ENCODE data around the gene CRISPLD2.

Gene CRISPLD2

DNA sequence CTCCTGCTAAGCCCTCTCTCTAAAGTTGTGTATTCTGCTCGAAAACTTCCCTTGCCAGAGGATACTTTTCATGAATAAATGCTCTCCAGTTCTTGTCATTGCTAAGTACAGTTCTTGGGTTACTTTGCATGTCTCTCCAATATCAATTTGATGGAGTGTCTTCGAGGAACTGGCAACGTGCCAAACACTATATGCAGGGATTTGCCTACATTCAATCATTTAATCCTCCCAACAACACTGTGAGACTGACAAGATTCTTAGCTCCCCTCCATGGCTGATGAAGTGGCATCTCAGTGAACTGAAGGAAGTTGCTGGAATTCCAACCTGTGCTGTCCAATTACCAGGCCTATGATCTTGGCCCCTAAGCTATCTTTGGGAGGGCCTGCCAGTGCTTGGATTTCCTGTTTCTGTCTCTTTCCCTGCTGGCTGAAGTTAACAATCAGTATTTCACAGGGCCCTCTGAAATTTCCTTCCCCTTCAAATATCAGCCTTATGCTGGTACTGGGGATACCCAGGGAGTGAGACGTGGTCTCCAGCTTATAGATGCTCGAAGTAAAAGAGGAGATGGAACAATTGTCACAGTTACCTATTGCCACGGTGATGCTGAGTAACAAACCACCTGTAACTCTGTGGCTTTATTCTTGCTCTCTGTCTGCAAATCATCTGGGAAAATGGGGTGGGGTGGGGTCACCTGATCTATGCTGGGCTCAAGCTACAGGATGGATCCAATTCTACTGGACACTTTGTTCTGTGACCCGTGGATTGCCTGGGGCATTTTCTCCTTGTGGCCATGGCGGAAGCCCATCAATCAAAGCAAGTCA is 19.4 kb upstream of the CRISPLD2 start:
- Histone ChIP-seq H3K9me3 (no peaks in the 10 kb centered on the region), H3K27me3 (no peaks in the 10 kb centered on the region), H3K4me3 (no peak overlapping the region), H3K4me1 (peaks cover 0 to 6% (median 1%) of the 10 kb centered on the region in 4 donors), H3K36me3 (no peaks in the 10 kb centered on the region), H3K27ac (no peak overlapping the region)
- DNase-seq = no peak
- intact Hi-C loops (cut with DNase I; ENCODE audit: low total_unique reads) = no loop called here
- TF ChIP-seq, protein P1, sequence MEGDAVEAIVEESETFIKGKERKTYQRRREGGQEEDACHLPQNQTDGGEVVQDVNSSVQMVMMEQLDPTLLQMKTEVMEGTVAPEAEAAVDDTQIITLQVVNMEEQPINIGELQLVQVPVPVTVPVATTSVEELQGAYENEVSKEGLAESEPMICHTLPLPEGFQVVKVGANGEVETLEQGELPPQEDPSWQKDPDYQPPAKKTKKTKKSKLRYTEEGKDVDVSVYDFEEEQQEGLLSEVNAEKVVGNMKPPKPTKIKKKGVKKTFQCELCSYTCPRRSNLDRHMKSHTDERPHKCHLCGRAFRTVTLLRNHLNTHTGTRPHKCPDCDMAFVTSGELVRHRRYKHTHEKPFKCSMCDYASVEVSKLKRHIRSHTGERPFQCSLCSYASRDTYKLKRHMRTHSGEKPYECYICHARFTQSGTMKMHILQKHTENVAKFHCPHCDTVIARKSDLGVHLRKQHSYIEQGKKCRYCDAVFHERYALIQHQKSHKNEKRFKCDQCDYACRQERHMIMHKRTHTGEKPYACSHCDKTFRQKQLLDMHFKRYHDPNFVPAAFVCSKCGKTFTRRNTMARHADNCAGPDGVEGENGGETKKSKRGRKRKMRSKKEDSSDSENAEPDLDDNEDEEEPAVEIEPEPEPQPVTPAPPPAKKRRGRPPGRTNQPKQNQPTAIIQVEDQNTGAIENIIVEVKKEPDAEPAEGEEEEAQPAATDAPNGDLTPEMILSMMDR (IDR thresholded peaks at IDR 0.05) = no peak

DNA sequence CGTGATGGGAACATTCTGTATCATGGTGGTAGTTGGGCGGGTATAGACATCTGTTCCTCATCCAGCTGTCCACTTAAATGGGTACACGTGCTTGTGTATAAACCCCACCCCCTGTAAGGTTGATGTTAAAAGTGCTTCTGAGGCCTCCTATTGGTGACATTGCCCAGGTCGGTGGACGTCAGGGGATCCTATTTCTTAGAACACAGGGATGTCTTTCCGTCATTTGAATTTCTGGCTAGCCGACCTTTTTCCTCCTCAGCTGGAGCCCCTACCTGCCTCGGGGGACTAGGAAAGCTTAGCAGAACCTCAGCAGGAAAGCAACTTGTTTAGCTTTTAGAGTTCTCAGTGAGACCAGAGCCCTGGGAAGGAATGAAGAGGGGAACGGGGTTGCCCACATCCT is 16.6 kb upstream of the CRISPLD2 start:
- TF ChIP-seq, protein P1 (IDR thresholded peaks at IDR 0.05) = no peak
- H3K36me3 ChIP-seq = no peaks in the 10 kb centered on the region
- no peaks in the 10 kb centered on the region for H3K9me3 ChIP-seq
- no peak overlapping the region for H3K27ac ChIP-seq
- no peak for DNase-seq
- intact Hi-C loops (cut with DNase I; ENCODE audit: low total_unique reads) = no loop called here
- H3K4me1 ChIP-seq = peaks cover 0 to 7% (median 0%) of the 10 kb centered on the region in 4 donors
- H3K4me3 ChIP-seq = no peak overlapping the region
- H3K27me3 ChIP-seq = no peaks in the 10 kb centered on the region

DNA sequence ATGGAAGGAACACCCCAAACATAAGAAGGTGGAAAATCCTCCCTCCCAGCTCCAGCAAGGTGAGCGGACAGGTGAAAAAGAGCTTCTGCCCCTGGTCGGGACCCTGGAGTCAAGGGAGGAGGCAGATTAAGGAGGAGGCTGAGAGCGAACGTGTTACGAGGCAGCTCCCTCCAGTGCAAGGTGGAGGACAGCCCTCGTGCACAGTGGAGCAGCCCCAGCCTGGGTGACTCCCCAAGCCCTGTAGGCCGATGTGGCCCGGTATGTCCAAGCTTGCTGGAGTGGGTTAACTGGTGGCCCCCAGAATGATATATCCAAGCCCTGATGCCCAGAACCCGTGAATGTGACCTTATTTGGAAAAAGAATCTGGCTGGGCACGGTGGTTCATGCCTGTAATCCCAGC is 15.5 kb upstream of the CRISPLD2 start:
- no peaks in the 10 kb centered on the region for H3K36me3 ChIP-seq
- peaks cover 0 to 7% (median 0%) of the 10 kb centered on the region in 4 donors for H3K4me1 ChIP-seq
- no peak overlapping the region for H3K27ac ChIP-seq
- H3K27me3 ChIP-seq = no peaks in the 10 kb centered on the region
- no peak overlapping the region for H3K4me3 ChIP-seq
- no peaks in the 10 kb centered on the region for H3K9me3 ChIP-seq
- intact Hi-C loops (cut with DNase I; ENCODE audit: low total_unique reads) = no loop called here
- no peak for DNase-seq
- TF ChIP-seq, protein P1 (IDR thresholded peaks at IDR 0.05) = no peak

DNA sequence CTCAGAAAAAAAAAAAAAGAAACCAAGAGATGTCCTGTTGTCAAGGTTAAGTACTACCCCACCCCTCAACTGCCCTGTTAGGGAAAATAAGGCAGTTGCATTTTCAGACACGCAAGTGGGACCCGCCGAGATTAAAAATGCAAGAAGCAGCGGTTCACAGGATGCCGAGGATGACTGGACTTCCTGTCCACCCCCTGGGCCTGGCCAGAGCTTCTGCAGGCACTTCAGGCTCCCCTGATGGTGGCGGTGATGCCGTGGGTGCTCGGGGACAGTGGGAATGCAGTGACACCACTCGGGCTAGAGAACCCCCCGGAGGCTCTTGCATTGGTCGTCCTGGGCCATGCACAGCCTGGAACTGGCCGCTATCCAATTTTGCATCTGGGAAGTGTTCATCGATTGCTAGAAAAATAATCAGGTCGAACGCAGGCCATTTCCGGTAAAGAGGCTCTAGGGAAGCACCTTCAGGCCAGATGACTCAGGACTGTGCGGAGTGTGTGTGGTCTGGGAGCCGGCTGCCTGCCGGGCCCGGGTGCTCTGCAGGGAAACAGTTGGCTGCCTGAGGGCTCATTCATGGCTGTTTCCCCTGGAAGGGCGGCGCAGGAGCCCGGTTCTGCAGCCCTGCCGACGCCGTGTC is 13.4 kb upstream of the CRISPLD2 start:
- Histone ChIP-seq H3K36me3 (no peaks in the 10 kb centered on the region), H3K27ac (no peak overlapping the region), H3K9me3 (no peaks in the 10 kb centered on the region), H3K4me3 (peak overlapping the region in 1 of 2 donors; percentile 25), H3K4me1 (peaks cover 0 to 13% (median 0%) of the 10 kb centered on the region in 4 donors), H3K27me3 (no peaks in the 10 kb centered on the region)
- DNase-seq = peak in 1 of 2 donors; percentile 58
- TF ChIP-seq, protein P1 (IDR thresholded peaks at IDR 0.05) = no peak
- intact Hi-C loops (cut with DNase I; ENCODE audit: low total_unique reads) = no loop called here

DNA sequence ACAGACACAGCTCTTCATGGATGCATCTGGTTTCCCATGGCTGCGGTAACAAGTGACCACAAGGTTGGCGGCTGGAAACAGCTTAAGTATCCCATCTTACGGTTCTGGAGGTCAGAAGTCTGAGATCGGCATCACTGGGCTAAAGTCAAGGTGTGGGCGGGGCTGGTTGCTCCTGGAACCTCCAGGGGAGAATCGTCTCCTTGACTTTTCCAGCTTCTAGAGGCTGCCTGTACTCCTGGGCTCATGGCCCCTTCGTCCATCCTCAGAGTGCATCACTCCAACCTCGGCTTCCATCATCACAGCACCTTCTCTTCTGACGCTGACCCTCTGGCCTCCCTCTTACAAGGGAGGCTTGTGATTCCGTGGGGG is 12.9 kb upstream of the CRISPLD2 start:
- intact Hi-C loops (cut with DNase I; ENCODE audit: low total_unique reads) = no loop called here
- no peaks in the 10 kb centered on the region for H3K9me3 ChIP-seq
- no peaks in the 10 kb centered on the region for H3K27me3 ChIP-seq
- H3K27ac ChIP-seq = no peak overlapping the region
- no peak for DNase-seq
- peaks cover 0 to 13% (median 0%) of the 10 kb centered on the region in 4 donors for H3K4me1 ChIP-seq
- no peaks in the 10 kb centered on the region for H3K36me3 ChIP-seq
- no peak overlapping the region for H3K4me3 ChIP-seq
- TF ChIP-seq, protein P1 (IDR thresholded peaks at IDR 0.05) = no peak
